Peyer's patch (tissue), 4 donors: ENCODE data around the gene ZNF414. TPM values are rescaled to one million over a fixed set of nuclear protein-coding genes. Genes with fewer than 3 reads are reported as not detected.

Experiments used
- DNase-seq, 3 donors: peaks; one replicate each; pipeline ENCODE4 v3.0.0-alpha.2; 2017 to 2019
- H3K27ac ChIP-seq, 4 donors: fragments of 200-600 bp; sonication (generic); one replicate each; pipeline ENCODE4 v1.5.1; 2016 to 2019
- H3K27me3 ChIP-seq, 2 donors: fragments of 200-600 bp; sonication (generic); one replicate each; pipeline ENCODE4 v1.5.1; 2019
- H3K36me3 ChIP-seq, 3 donors: fragments of 200-600 bp; sonication (generic); one replicate each; pipeline ENCODE4 v1.5.1; 2016 to 2019
- H3K4me1 ChIP-seq, 4 donors: fragments of 200-600 bp; sonication (generic); one replicate each; pipeline ENCODE4 v1.5.1; 2016 to 2019
- H3K4me3 ChIP-seq, 4 donors: fragments of 200-600 bp; sonication (generic); 1 replicate in 3 of 4; 2 replicates in 1 of 4; pipeline ENCODE4 v1.5.1; 2016 to 2019; ENCODE audit warnings: mild to moderate bottlenecking in 1 of 4
- H3K9me3 ChIP-seq, 4 donors: fragments of 200-600 bp; sonication (generic); one replicate each; pipeline ENCODE4 v1.5.1; 2016 to 2019; ENCODE audit warnings: mild to moderate bottlenecking in 1 of 4
- POLR2A ChIP-seq, 2 donors: fragments of 450-650 bp; IDR thresholded peaks; one replicate each; pipeline ENCODE4 v1.5.1; 2017; ENCODE audit warnings: antibody characterized with exemption in 2 of 2, mild to moderate bottlenecking in 2 of 2, moderate library complexity in 2 of 2
- total RNA-seq, 4 donors: library from RNA; depleted of rRNA; stranded (reverse); fragments of >200 nt; gene quantifications; one replicate each; pipeline ENCODE4 v1.1.0, GENCODE V29; 2016
- TF ChIP-seq, protein P1 (sequence below), 6 experiments: fragments of 450-650 bp in 4 of 6; fragments of 200-600 bp in 2 of 6; sonication (generic) in 1 of 6; IDR thresholded peaks; one replicate each; pipeline ENCODE4 v1.5.1; 2017 to 2019; ENCODE audit warnings: antibody characterized with exemption in 6 of 6, mild to moderate bottlenecking in 3 of 6, moderate library complexity in 1 of 6

ZNF414 gene
- total RNA-seq, 4 donors from 2014 or later: 12.4 to 45.2 (median 24.1) TPM

DNA sequence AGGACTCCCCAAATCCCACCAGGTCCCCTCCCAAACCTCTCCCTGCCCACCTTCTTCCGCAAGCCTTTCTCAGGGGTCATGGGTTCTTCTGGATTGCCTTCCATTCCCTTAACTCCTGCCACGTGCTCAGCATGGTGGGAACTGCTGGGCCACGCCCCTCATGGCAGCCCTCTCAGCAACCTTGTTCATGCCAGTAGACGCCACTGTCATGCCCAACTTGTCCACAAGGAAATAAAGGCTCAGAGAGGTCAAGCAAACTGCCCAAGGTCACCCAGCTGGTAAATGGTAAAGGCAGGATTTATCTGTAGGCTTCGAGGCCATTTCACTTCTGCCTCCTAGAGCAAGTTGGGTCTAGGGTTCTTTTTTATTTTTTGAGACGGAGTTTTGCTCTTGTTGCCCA lies 22.4 kb downstream of the ZNF414 start:
- DNase-seq: no peak
- Histone ChIP-seq H3K4me1 (peaks cover 0 to 11% (median 4%) of the 10 kb centered on the region in 4 donors), H3K36me3 (peaks cover 0 to 34% (median 0%) of the 10 kb centered on the region in 3 donors), H3K27me3 (no peaks in the 10 kb centered on the region), H3K27ac (no peak overlapping the region), H3K9me3 (no peaks in the 10 kb centered on the region), H3K4me3 (no peak overlapping the region)
- TF ChIP-seq, protein P1, sequence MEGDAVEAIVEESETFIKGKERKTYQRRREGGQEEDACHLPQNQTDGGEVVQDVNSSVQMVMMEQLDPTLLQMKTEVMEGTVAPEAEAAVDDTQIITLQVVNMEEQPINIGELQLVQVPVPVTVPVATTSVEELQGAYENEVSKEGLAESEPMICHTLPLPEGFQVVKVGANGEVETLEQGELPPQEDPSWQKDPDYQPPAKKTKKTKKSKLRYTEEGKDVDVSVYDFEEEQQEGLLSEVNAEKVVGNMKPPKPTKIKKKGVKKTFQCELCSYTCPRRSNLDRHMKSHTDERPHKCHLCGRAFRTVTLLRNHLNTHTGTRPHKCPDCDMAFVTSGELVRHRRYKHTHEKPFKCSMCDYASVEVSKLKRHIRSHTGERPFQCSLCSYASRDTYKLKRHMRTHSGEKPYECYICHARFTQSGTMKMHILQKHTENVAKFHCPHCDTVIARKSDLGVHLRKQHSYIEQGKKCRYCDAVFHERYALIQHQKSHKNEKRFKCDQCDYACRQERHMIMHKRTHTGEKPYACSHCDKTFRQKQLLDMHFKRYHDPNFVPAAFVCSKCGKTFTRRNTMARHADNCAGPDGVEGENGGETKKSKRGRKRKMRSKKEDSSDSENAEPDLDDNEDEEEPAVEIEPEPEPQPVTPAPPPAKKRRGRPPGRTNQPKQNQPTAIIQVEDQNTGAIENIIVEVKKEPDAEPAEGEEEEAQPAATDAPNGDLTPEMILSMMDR (IDR thresholded peaks at IDR 0.05): peak in 1 of 6 experiments; percentile 8
- TF ChIP-seq POLR2A (IDR thresholded peaks at IDR 0.05): no peak

DNA sequence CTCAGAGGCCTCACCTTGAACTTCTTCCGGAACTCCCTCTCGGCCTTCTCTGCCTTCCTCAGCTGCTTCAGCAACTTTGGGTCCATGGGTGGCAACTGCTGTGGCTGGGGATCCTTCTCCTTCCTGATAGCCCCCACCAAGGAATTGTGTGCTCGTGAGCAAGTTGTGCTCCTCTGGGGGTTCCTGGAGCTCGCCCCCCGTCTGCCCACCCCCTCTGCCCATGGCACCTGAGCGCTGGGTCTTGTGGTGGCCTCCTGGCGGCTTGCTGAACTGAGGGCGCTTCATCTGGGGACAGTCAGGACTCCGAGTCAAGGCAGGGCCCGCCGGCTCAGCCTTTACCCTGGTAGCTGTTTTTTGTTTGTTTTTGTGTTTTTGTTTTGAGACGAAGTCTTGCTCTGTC lies 23.1 kb downstream of the ZNF414 start:
- no peaks in the 10 kb centered on the region for H3K9me3 ChIP-seq
- H3K27ac ChIP-seq: no peak overlapping the region
- no peaks in the 10 kb centered on the region for H3K27me3 ChIP-seq
- H3K36me3 ChIP-seq: peaks cover 0 to 41% (median 0%) of the 10 kb centered on the region in 3 donors
- TF ChIP-seq POLR2A (IDR thresholded peaks at IDR 0.05): no peak
- TF ChIP-seq, protein P1 (IDR thresholded peaks at IDR 0.05): no peak
- no peak overlapping the region for H3K4me3 ChIP-seq
- peaks cover 0 to 13% (median 4%) of the 10 kb centered on the region in 4 donors for H3K4me1 ChIP-seq
- no peak for DNase-seq

DNA sequence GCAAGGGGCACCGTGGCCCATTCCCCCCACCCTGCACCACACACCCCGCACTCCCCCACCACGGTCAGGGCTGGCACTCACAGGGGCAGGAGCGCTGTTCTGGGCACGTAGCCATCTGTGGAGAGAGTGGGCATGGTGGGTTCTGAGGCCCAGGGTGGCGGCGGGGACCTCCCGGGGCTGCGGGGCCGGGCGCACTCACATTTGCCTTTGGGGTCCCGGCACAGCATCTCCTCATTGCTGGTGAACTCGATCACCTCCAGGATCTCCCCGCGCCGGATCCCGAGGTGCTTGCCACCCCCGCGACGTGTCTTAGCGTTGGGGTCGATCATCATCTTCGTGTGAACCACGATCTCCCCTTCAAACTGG lies 23.6 kb downstream of the ZNF414 start:
- Histone ChIP-seq H3K27me3 (no peaks in the 10 kb centered on the region), H3K36me3 (peaks cover 0 to 46% (median 0%) of the 10 kb centered on the region in 3 donors), H3K4me3 (no peak overlapping the region), H3K27ac (no peak overlapping the region), H3K9me3 (no peaks in the 10 kb centered on the region), H3K4me1 (peaks cover 0 to 13% (median 4%) of the 10 kb centered on the region in 4 donors)
- TF ChIP-seq, protein P1 (IDR thresholded peaks at IDR 0.05): no peak
- no peak for TF ChIP-seq POLR2A (IDR thresholded peaks at IDR 0.05)
- DNase-seq: no peak

DNA sequence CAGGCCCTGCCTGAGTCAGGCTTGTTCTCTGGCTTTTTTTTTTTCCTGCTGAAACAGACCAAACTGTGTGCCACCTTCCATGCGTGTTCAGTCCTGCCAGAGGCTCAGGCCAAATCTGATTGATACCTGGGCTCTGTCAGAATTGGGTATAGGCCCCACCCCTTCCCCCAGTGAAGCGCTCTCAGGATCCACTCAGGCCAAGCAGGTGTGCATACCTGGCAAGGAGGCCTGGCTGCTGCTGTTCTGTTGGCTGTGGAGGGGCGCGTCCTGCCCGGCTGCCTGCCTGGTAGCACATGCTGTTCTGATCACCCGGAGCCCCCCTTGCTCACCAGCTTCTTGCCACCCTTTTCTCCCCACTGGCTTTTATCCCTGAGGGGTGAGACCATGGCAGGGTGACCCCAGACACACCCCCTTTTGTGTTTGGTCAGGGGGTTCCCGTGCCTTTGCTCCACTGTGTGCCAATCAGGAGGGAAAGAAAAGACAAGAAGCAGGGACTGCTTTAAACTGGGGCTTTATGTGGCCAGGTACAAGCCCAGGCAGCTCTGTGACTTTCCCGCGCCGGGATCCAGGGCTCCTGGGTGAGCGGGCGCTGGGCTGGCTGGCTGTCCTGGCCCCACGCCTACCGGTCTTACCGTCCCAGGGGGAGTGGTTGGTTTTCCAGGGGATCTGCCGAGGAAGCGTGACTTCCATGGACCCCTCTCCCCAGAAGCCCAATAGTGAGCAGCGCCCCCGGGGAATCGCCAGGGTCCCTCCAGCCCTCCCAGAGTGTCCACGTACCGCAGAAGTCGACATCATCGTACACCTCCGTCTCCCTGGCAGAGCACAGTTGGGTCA lies 24.2 kb downstream of the ZNF414 start:
- Histone ChIP-seq H3K36me3 (peaks cover 0 to 52% (median 0%) of the 10 kb centered on the region in 3 donors), H3K4me1 (peaks cover 0 to 13% (median 4%) of the 10 kb centered on the region in 4 donors), H3K27me3 (no peaks in the 10 kb centered on the region), H3K4me3 (no peak overlapping the region), H3K9me3 (no peaks in the 10 kb centered on the region), H3K27ac (no peak overlapping the region)
- no peak for TF ChIP-seq POLR2A (IDR thresholded peaks at IDR 0.05)
- TF ChIP-seq, protein P1 (IDR thresholded peaks at IDR 0.05): no peak
- DNase-seq: no peak

DNA sequence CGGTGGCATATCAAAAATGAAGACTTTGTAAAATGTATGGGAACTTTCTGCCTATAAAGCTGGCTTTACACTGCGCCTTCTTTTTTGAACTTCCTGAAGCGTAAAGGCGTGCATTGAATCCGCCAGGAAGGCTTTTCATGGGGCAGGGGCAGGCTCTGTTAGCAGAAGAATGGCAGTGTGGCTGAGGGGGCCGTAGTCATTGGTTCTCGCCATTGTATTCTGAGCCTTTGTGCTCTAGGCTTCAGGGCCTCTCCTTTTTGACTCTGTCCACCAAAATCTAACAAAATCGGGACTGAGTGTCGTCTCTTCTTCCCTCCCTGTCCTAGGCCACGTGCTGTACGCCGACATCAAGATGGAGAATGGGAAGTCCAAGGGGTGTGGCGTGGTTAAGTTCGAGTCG lies 25.6 kb downstream of the ZNF414 start:
- H3K36me3 ChIP-seq: peaks cover 0 to 66% (median 0%) of the 10 kb centered on the region in 3 donors
- H3K4me1 ChIP-seq: peaks cover 0 to 9% (median 4%) of the 10 kb centered on the region in 4 donors
- peak overlapping the region in 2 of 4 donors; percentile 55 to 56 for H3K27ac ChIP-seq
- DNase-seq: no peak
- H3K27me3 ChIP-seq: no peaks in the 10 kb centered on the region
- H3K4me3 ChIP-seq: no peak overlapping the region
- no peaks in the 10 kb centered on the region for H3K9me3 ChIP-seq
- TF ChIP-seq, protein P1 (IDR thresholded peaks at IDR 0.05): no peak
- no peak for TF ChIP-seq POLR2A (IDR thresholded peaks at IDR 0.05)
